Measurements from ENCODE around the gene TNNI3. TPM values are rescaled to one million over a fixed set of nuclear protein-coding genes. Genes with fewer than 3 reads are reported as not detected.
"Not testable (repeated sequence)": the region's sequence is repeated elsewhere in the genome, so short reads cannot be mapped to it uniquely, and the experiment has no call there.

The TNNI3 gene
- total RNA-seq, 2 donors from 2014 or later = 9.8 to 14.2 TPM

- no peaks in the 10 kb centered on the region for H3K9me3 ChIP-seq (ENCODE audit: control insufficient read depth, low read length)
- Mint-ChIP-seq H3K36me3 (ENCODE audit: low read depth) (no peaks in the 10 kb centered on the region), H3K9me3 (peaks cover 2% of the 10 kb centered on the region), H3K27ac (no peak overlapping the region), H3K27me3 (ENCODE audit: insufficient read depth) (peaks cover 82% of the 10 kb centered on the region), H3K4me3 (no peak overlapping the region), H3K4me1 (peaks cover 6% of the 10 kb centered on the region)
- no peak overlapping the region for H3K4me3 ChIP-seq (ENCODE audit: low read length)
- DNase-seq = peak; percentile 80
- no peak for TF ChIP-seq CTCF (conservative IDR thresholded peaks at IDR 0.05)
- H3K36me3 ChIP-seq (ENCODE audit: control insufficient read depth, insufficient read depth, low read length) = no peaks in the 10 kb centered on the region
- H3K4me1 ChIP-seq (ENCODE audit: control insufficient read depth, insufficient read depth, low read length) = no peaks in the 10 kb centered on the region
- no peak overlapping the region for H3K27ac ChIP-seq (ENCODE audit: low read depth, low read length)
- H3K9ac ChIP-seq (ENCODE audit: extremely low read depth, low read length, poor library complexity, severe bottlenecking) = no peak overlapping the region
- 71 to 79% methylated on average over 14 to 18 of the region's 18 CpGs for WGBS, 2 experiments (ENCODE audit: insufficient coverage in 1 of 2, insufficient read length in 1 of 2)
- no peaks in the 10 kb centered on the region for H3K27me3 ChIP-seq (ENCODE audit: control insufficient read depth, insufficient read depth, low read length, poor library complexity, severe bottlenecking)
Observed at GRCh38 chr19:55158848-55159749, 1.6 kb upstream of the TNNI3 start.

DNA sequence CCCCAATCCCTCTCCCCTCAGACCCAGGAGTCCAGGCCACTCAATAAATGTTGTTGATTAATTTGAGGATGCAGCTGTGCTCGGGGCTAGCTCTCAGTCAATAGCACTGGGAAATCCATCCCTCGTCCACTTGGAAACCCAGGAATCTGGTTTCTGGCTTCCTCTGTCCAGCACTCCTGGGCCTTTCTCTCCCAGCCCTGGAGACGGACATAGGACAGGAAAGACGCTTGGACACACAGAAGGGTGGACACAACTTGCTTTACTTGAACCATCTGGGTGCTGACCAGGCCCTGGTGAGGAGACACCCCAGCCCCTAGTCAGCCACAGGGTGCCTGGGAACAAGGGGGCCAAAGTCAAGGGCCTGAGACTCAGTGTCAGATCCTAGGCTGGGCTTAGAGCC lies 891 bp upstream of the TNNI3 start:
- Mint-ChIP-seq H3K36me3 (ENCODE audit: low read depth) (peaks cover 2% of the 10 kb centered on the region), H3K27ac (no peak overlapping the region), H3K9me3 (peaks cover 2% of the 10 kb centered on the region), H3K4me3 (no peak overlapping the region), H3K4me1 (peaks cover 6% of the 10 kb centered on the region), H3K27me3 (ENCODE audit: insufficient read depth) (peaks cover 78% of the 10 kb centered on the region)
- TF ChIP-seq CTCF (conservative IDR thresholded peaks at IDR 0.05) = no peak
- no peaks in the 10 kb centered on the region for H3K27me3 ChIP-seq (ENCODE audit: control insufficient read depth, insufficient read depth, low read length, poor library complexity, severe bottlenecking)
- WGBS, 2 experiments (ENCODE audit: insufficient coverage in 1 of 2, insufficient read length in 1 of 2) = 88 to 92% methylated on average over 3 to 4 of the region's 4 CpGs
- no peaks in the 10 kb centered on the region for H3K36me3 ChIP-seq (ENCODE audit: control insufficient read depth, insufficient read depth, low read length)
- no peak overlapping the region for H3K4me3 ChIP-seq (ENCODE audit: low read length)
- no peaks in the 10 kb centered on the region for H3K9me3 ChIP-seq (ENCODE audit: control insufficient read depth, low read length)
- H3K4me1 ChIP-seq (ENCODE audit: control insufficient read depth, insufficient read depth, low read length) = no peaks in the 10 kb centered on the region
- H3K9ac ChIP-seq (ENCODE audit: extremely low read depth, low read length, poor library complexity, severe bottlenecking) = no peak overlapping the region
- DNase-seq = no peak
- H3K27ac ChIP-seq (ENCODE audit: low read depth, low read length) = no peak overlapping the region

- Histone ChIP-seq H3K4me3 (ENCODE audit: low read length) (peak overlapping the region; percentile 70), H3K4me1 (ENCODE audit: control insufficient read depth, insufficient read depth, low read length) (no peaks in the 10 kb centered on the region), H3K36me3 (ENCODE audit: control insufficient read depth, insufficient read depth, low read length) (no peaks in the 10 kb centered on the region), H3K9me3 (ENCODE audit: control insufficient read depth, low read length) (peaks cover 8% of the 10 kb centered on the region), H3K27ac (ENCODE audit: low read depth, low read length) (no peak overlapping the region), H3K27me3 (ENCODE audit: control insufficient read depth, insufficient read depth, low read length, poor library complexity, severe bottlenecking) (no peaks in the 10 kb centered on the region), H3K9ac (ENCODE audit: extremely low read depth, low read length, poor library complexity, severe bottlenecking) (no peak overlapping the region)
- peak; percentile 98 for DNase-seq
- Mint-ChIP-seq H3K27ac (no peak overlapping the region), H3K36me3 (ENCODE audit: low read depth) (peaks cover 10% of the 10 kb centered on the region), H3K4me1 (peaks cover 6% of the 10 kb centered on the region), H3K27me3 (ENCODE audit: insufficient read depth) (peaks cover 66% of the 10 kb centered on the region), H3K4me3 (peak overlapping the region; percentile 57), H3K9me3 (peaks cover 6% of the 10 kb centered on the region)
- 28 to 44% methylated on average over 10 to 52 of the region's 52 CpGs for WGBS, 2 experiments (ENCODE audit: insufficient coverage in 1 of 2, insufficient read length in 1 of 2)
- no peak for TF ChIP-seq CTCF (conservative IDR thresholded peaks at IDR 0.05)
Observed at GRCh38 chr19:55156202-55157063, 1.1 kb downstream of the TNNI3 start.

- H3K27me3 ChIP-seq (ENCODE audit: control insufficient read depth, insufficient read depth, low read length, poor library complexity, severe bottlenecking); DNase-seq; H3K4me1 ChIP-seq (ENCODE audit: control insufficient read depth, insufficient read depth, low read length); H3K27ac Mint-ChIP-seq; H3K9me3 Mint-ChIP-seq; H3K36me3 ChIP-seq (ENCODE audit: control insufficient read depth, insufficient read depth, low read length); H3K27ac ChIP-seq (ENCODE audit: low read depth, low read length); H3K9me3 ChIP-seq (ENCODE audit: control insufficient read depth, low read length); H3K4me1 Mint-ChIP-seq; H3K9ac ChIP-seq (ENCODE audit: extremely low read depth, low read length, poor library complexity, severe bottlenecking): not testable (repeated sequence)
- Mint-ChIP-seq H3K36me3 (ENCODE audit: low read depth) (peaks cover 11% of the 10 kb centered on the region), H3K27me3 (ENCODE audit: insufficient read depth) (peaks cover 64% of the 10 kb centered on the region), H3K4me3 (peak overlapping the region; percentile 57)
- H3K4me3 ChIP-seq (ENCODE audit: low read length) = peak overlapping the region; percentile 70
- 48 to 59% methylated on average over 4 to 5 of the region's 5 CpGs for WGBS, 2 experiments (ENCODE audit: insufficient coverage in 1 of 2, insufficient read length in 1 of 2)
Observed at GRCh38 chr19:55155784-55156183, 1.7 kb downstream of the TNNI3 start.

Measured in endodermal cell (in vitro differentiated cells).